Type B pancreatic cell (in vitro differentiated cells): ENCODE measurements around the gene SPAG9. TPM values are rescaled to one million over a fixed set of nuclear protein-coding genes. Genes with fewer than 3 reads are reported as not detected.
A peak's percentile ranks its signal among the peaks of the same experiment; 100 is the strongest.
"Not testable (repeated sequence)": the region's sequence is repeated elsewhere in the genome, so short reads cannot be mapped to it uniquely, and the experiment has no call there.

ENCODE experiments used
- DNase-seq: peaks from one replicate; pipeline ENCODE4 v3.0.0; 2021; ENCODE audit warnings: mixed read lengths; ENCODE audit not compliant: unreplicated experiment; ENCODE audit errors: extremely low spot score
- H3K27ac Mint-ChIP-seq: 2 replicates; pipeline ENCODE4 v1.8.0; 2021; ENCODE audit warnings: mild to moderate bottlenecking, mixed read lengths
- H3K27me3 Mint-ChIP-seq: 2 replicates; pipeline ENCODE4 v1.8.0; 2021; ENCODE audit warnings: mixed read lengths
- H3K36me3 Mint-ChIP-seq: 2 replicates; pipeline ENCODE4 v1.8.0; 2021; ENCODE audit warnings: mixed read lengths
- H3K4me1 Mint-ChIP-seq: one replicate; pipeline ENCODE4 v1.8.0; 2021; ENCODE audit warnings: mixed read lengths; ENCODE audit not compliant: unreplicated experiment
- H3K4me3 Mint-ChIP-seq: 2 replicates; pipeline ENCODE4 v1.8.0; 2021; ENCODE audit warnings: mild to moderate bottlenecking, mixed read lengths
- H3K9me3 Mint-ChIP-seq: 2 replicates; pipeline ENCODE4 v1.8.0; 2021; ENCODE audit warnings: mixed read lengths
- total RNA-seq: library from RNA; stranded (reverse); gene quantifications from 2 replicates; pipeline ENCODE4 v1.2.1, GENCODE V29; 2021; ENCODE audit warnings: low replicate concordance
- TF ChIP-seq, protein P1 (sequence below): fragments of 200-600 bp; sonication (generic); conservative IDR thresholded peaks from 2 replicates; pipeline ENCODE4 v1.5.0; 2021; ENCODE audit warnings: antibody characterized with exemption, mild to moderate bottlenecking

The SPAG9 gene
- total RNA-seq, 1 donor from 2014 or later: 82.9 TPM

DNA sequence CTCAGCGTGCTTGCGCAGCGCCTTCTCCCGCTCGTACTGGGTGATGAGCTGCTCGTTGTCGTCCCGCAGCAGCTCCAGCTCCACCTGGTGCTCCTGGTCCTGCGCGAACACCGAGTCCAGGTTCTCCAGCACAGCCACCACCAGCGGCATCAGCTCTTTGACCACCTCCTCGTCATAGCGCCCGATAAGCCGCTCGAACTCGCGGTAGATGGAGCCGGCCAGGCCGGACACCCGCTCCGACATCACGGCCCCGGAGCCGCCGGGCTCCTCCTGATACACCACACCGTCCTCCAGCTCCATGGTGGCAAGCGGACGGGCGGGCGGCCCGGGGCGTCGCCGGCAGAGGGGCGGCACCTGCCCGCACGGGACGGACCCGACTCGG lies 320 bp downstream of the SPAG9 start:
- peak overlapping the region; percentile 92 for H3K4me3 Mint-ChIP-seq
- H3K4me1 Mint-ChIP-seq: peaks cover 40% of the 10 kb centered on the region
- DNase-seq: no peak
- no peaks in the 10 kb centered on the region for H3K36me3 Mint-ChIP-seq
- H3K27ac Mint-ChIP-seq: peak overlapping the region; percentile 97
- no peaks in the 10 kb centered on the region for H3K9me3 Mint-ChIP-seq
- TF ChIP-seq, protein P1, sequence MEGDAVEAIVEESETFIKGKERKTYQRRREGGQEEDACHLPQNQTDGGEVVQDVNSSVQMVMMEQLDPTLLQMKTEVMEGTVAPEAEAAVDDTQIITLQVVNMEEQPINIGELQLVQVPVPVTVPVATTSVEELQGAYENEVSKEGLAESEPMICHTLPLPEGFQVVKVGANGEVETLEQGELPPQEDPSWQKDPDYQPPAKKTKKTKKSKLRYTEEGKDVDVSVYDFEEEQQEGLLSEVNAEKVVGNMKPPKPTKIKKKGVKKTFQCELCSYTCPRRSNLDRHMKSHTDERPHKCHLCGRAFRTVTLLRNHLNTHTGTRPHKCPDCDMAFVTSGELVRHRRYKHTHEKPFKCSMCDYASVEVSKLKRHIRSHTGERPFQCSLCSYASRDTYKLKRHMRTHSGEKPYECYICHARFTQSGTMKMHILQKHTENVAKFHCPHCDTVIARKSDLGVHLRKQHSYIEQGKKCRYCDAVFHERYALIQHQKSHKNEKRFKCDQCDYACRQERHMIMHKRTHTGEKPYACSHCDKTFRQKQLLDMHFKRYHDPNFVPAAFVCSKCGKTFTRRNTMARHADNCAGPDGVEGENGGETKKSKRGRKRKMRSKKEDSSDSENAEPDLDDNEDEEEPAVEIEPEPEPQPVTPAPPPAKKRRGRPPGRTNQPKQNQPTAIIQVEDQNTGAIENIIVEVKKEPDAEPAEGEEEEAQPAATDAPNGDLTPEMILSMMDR: no peak
- H3K27me3 Mint-ChIP-seq: no peaks in the 10 kb centered on the region

DNA sequence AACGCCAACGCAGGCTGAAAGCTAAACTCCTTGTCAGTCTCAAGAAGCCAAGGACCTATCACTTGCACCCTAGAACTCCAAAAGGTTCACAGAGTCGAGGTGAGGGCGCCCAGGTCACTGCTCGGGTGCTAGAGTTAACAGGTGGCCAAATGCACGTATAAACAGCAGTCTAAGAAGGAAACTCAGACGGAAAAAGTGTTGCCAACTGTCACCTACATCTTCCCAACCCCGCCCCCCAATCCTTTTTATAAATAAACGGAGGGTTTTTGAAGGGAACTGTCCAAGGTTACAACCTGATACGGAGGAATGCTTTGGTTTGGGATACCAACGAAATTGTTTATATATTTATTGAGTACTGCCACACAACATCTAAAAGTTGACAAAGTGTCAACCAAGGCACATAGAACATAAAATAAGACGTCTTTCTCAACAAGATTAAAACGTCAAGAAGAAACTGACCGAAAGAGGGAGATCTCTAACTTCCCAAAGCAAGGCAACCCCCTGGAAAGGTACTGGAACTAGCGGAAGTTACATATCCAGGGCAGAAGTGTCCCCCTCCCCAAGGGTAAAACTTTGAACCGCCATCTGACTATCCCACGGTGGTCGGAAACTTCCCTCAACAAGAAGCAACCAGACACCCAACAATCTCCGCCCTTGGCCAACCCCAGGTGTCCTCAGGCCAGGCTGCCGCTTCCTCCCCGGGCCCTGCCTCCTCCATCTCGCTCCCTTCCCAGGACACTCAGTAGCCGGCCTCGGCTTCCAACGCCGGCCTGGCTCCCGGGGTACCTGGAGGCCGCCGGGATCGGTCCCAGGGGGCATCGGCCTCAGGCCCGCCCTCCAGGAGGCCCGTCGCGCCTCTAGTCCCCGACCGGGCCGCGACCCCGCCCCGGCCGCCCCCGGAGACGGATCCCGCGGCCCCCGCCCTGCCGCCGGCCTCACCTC lies 982 bp downstream of the SPAG9 start:
- Mint-ChIP-seq H3K4me3 (peak overlapping the region; percentile 92), H3K4me1 (peaks cover 40% of the 10 kb centered on the region), H3K27me3 (no peaks in the 10 kb centered on the region), H3K9me3 (no peaks in the 10 kb centered on the region), H3K27ac (peak overlapping the region; percentile 97), H3K36me3 (no peaks in the 10 kb centered on the region)
- TF ChIP-seq, protein P1: peak; percentile 44
- DNase-seq: peak; percentile 70

DNA sequence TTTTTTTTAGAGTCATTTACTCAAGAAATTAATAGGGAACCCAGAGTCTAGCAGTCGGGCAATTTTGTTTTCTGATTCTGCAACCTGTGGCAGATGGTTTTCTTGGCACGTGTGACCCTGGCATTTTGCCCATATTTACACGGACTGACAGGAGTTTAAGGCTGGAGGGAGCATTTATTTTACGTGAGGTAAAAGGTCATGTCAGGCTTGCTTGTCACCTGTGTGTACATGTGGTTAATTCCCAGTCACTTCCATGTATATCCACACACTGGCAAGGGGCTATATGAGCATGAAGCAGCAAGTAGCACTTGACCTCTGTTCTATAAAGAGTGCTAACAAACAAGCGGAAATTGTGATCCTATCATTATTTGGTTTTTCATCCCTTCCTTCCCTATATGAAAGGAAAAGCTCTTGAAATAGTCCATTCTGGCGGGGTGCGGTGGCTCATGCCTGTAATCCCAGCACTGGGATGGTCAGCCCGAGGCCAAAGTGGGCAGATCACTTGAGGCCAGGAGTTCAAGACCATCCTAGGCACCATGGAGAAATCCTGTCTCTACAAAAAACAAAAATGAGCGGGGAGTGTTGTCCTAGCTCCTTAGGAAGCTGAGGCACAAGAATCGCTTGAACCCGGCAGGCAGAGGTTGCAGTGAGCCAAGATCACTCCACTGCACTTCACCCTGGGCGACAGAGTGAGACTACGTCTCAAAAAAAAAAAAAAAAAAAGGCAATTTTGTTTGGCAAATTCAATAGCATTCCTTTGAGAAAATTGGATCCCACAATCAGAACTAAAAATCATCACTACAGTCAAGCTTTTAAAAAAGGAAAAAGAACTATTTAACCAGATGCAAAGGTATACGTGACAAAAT lies 2.1 kb downstream of the SPAG9 start:
- no peak for DNase-seq
- Mint-ChIP-seq H3K9me3 (no peaks in the 10 kb centered on the region), H3K36me3 (no peaks in the 10 kb centered on the region), H3K4me1 (peaks cover 40% of the 10 kb centered on the region), H3K27me3 (no peaks in the 10 kb centered on the region), H3K4me3 (peak overlapping the region; percentile 92), H3K27ac (peak overlapping the region; percentile 97)
- TF ChIP-seq, protein P1: no peak

DNA sequence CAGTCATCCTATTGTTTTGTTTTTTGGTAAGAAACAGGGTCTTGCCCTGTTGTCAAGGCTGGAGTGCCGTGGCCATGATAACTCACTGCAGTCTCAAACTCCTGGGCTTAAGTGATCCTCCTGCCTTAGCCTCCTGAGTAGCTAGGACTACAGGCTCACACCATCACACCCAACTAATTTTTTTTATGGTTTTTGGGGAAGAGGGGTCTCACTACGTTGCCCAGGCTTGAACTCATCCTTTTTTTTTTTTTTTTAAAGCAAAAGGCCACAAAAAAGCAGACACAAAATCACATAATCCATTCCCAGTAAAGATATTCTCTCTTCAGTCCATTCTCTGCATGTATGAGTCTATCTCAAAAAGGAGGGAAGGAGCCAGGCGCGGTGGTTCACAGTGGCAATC lies 5.5 kb downstream of the SPAG9 start:
- H3K27ac Mint-ChIP-seq: no peak overlapping the region
- H3K27me3 Mint-ChIP-seq: no peaks in the 10 kb centered on the region
- peaks cover 24% of the 10 kb centered on the region for H3K4me1 Mint-ChIP-seq
- no peaks in the 10 kb centered on the region for H3K9me3 Mint-ChIP-seq
- H3K36me3 Mint-ChIP-seq: no peaks in the 10 kb centered on the region
- TF ChIP-seq, protein P1: no peak
- DNase-seq: no peak
- no peak overlapping the region for H3K4me3 Mint-ChIP-seq

DNA sequence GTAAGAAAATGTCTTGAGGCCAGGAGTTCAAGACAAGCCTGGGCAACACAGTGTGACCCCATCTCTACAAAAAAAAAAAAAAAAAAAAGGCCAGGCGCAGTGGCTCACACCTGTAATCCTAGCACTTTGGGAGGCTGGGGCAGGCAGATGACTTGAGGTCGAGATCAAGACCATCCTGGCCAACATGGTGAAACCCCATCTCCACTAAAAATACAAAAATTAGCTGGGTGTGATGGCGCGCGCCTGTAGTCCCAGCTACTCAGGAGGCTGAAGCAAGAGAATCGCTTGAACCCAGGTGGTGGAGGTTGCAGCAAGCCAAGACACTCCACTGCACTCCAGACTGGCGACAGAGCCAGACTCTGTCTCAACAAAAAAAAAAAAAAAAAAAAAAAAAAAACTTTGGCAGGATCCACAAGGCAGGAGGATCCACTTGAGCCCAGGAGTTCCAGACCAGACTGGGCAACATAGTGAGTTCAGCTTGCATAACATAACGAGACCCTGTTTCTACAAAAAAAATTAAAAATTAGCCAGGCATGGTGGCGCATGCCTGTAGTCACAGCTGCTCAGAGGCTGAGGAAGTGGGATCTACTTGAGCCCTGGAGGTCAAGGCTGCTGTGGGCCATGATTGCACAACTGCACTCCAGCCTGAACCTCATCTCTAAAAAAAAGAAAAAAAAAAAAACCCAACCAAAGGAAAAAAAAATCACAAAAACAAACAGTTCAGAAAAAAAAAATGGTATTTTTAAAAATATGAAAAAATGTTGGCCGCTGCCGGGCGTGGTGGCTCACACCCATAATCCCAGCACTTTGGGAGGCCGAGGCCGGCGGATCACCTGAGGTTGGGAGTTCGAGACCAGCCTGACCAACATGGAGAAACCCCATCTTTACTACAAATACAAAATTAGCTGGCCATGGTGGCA lies 8.1 kb downstream of the SPAG9 start:
- not testable (repeated sequence) for H3K4me1 Mint-ChIP-seq, H3K9me3 Mint-ChIP-seq, H3K27ac Mint-ChIP-seq, H3K27me3 Mint-ChIP-seq, H3K36me3 Mint-ChIP-seq, H3K4me3 Mint-ChIP-seq, DNase-seq
